SU-DHL-6 (cell line): ENCODE data around the gene NSF.

ENCODE experiments used
- H2AFZ ChIP-seq: fragments of 200-600 bp; sonication (generic); 2 replicates; pipeline ENCODE4 v1.6.1; 2014; ENCODE audit warnings: low read depth, mild to moderate bottlenecking, moderate library complexity, mixed read lengths, antibody characterized with exemption, low read length; ENCODE audit not compliant: severe bottlenecking
- H3F3A ChIP-seq: fragments of 200-600 bp; shearing (Covaris generic); 2 replicates; pipeline ENCODE4 v1.6.0; 2016; ENCODE audit warnings: antibody characterized with exemption, mild to moderate bottlenecking; ENCODE audit not compliant: insufficient read depth
- H3K27ac ChIP-seq: fragments of 200-600 bp; sonication (generic); 2 replicates; pipeline ENCODE4 v1.5.1; 2016; ENCODE audit warnings: low read depth, mild to moderate bottlenecking, low read length, moderate library complexity, mixed read lengths
- H3K27me3 ChIP-seq: fragments of 200-600 bp; sonication (generic), shearing (Covaris generic); 2 replicates; pipeline ENCODE4 v1.6.0; 2014; ENCODE audit warnings: mild to moderate bottlenecking, low read length
- H3K36me3 ChIP-seq: fragments of 200-600 bp; sonication (generic); 2 replicates; pipeline ENCODE4 v1.6.1; 2014; ENCODE audit warnings: mild to moderate bottlenecking, low read length, mixed read lengths
- H3K4me2 ChIP-seq: fragments of 300-600, 200-600 bp; shearing (Covaris generic), sonication (generic); 2 replicates; pipeline ENCODE4 v1.6.0; 2014; ENCODE audit warnings: low read length, low read depth, mild to moderate bottlenecking; ENCODE audit not compliant: poor library complexity, severe bottlenecking
- H3K4me3 ChIP-seq: fragments of 200-600 bp; sonication (generic); 2 replicates; pipeline ENCODE4 v1.5.1; 2014; ENCODE audit warnings: antibody characterized with exemption, low read length, mild to moderate bottlenecking, mixed read lengths; ENCODE audit not compliant: insufficient read depth, poor library complexity, severe bottlenecking
- H3K79me2 ChIP-seq: fragments of 200-600 bp; sonication (generic); 2 replicates; pipeline ENCODE4 v1.6.1; 2014; ENCODE audit warnings: mild to moderate bottlenecking, low read length, moderate library complexity; ENCODE audit not compliant: insufficient read depth
- H3K9ac ChIP-seq: fragments of 200-600 bp; sonication (generic); 2 replicates; pipeline ENCODE4 v1.7.0; 2014; ENCODE audit warnings: mild to moderate bottlenecking, low read length
- H3K9me2 ChIP-seq: fragments of 200-600 bp; sonication (generic); replicated peaks from 2 replicates; pipeline ENCODE4 v1.6.1; 2014; ENCODE audit warnings: low read length; ENCODE audit not compliant: insufficient read depth
- H3K9me3 ChIP-seq: fragments of 200-600 bp; sonication (generic); 2 replicates; pipeline ENCODE4 v1.6.1; 2014; ENCODE audit warnings: low read length, mixed read lengths; ENCODE audit not compliant: insufficient read depth
- H4K20me1 ChIP-seq: fragments of 200-600 bp; sonication (generic); 2 replicates; pipeline ENCODE4 v1.6.1; 2014; ENCODE audit warnings: low read depth, mild to moderate bottlenecking, antibody characterized with exemption, low read length, moderate library complexity, mixed read lengths
- CTCF ChIP-seq: fragments of 200-600 bp; sonication (generic); IDR thresholded peaks from one replicate; pipeline ENCODE4 v1.5.1; 2017; ENCODE audit warnings: antibody characterized with exemption, mild to moderate bottlenecking, low read length, moderate library complexity; ENCODE audit not compliant: insufficient read depth, poor library complexity, severe bottlenecking
- EZH2phosphoT487 ChIP-seq: fragments of 200-600 bp; sonication (generic), shearing (Covaris generic); conservative IDR thresholded peaks from 2 replicates; pipeline ENCODE4 v1.6.1; 2018; ENCODE audit warnings: mild to moderate bottlenecking, antibody characterized with exemption, low read length, moderate library complexity, mixed read lengths

Gene NSF

GRCh38 chr17:46796084-46796483, 205.6 kb downstream of the NSF start:
- TF ChIP-seq CTCF (no peak), EZH2phosphoT487 (no peak)
- Histone ChIP-seq H4K20me1 (no peaks in the 10 kb centered on the region), H3K9me3 (no peaks in the 10 kb centered on the region), H3K79me2 (no peaks in the 10 kb centered on the region), H3K9ac (no peak overlapping the region), H3K36me3 (no peaks in the 10 kb centered on the region), H3K9me2 (no peaks in the 10 kb centered on the region), H3K4me3 (no peak overlapping the region), H2AFZ (no peak overlapping the region), H3F3A (no peaks in the 10 kb centered on the region), H3K27ac (no peak overlapping the region), H3K4me2 (no peak overlapping the region), H3K27me3 (0 out of 2 replicates have a peak, but pooled peaks cover 3% of the 10 kb centered on the region)

- Histone ChIP-seq H3K9me2 (no peaks in the 10 kb centered on the region), H3K79me2 (no peaks in the 10 kb centered on the region), H3K9me3 (no peaks in the 10 kb centered on the region), H3K27me3 (0 out of 2 replicates have a peak, but pooled peaks cover 3% of the 10 kb centered on the region), H2AFZ (no peak overlapping the region), H3K36me3 (no peaks in the 10 kb centered on the region), H3K27ac (no peak overlapping the region), H4K20me1 (no peaks in the 10 kb centered on the region), H3K4me3 (no peak overlapping the region), H3K9ac (no peak overlapping the region), H3F3A (no peaks in the 10 kb centered on the region), H3K4me2 (no peak overlapping the region)
- no peak for TF ChIP-seq EZH2phosphoT487
- TF ChIP-seq CTCF, result no peak
Measured at GRCh38 chr17:46796524-46796923, 206.1 kb downstream of the NSF start.

- Histone ChIP-seq H3F3A (no peaks in the 10 kb centered on the region), H3K4me3 (no peak overlapping the region), H4K20me1 (no peaks in the 10 kb centered on the region), H3K9me2 (no peaks in the 10 kb centered on the region), H3K4me2 (no peak overlapping the region), H3K36me3 (no peaks in the 10 kb centered on the region), H3K9ac (no peak overlapping the region), H3K27ac (no peak overlapping the region), H3K9me3 (no peaks in the 10 kb centered on the region), H3K27me3 (0 out of 2 replicates have a peak, but pooled peaks cover 3% of the 10 kb centered on the region), H2AFZ (no peak overlapping the region), H3K79me2 (no peaks in the 10 kb centered on the region)
- TF ChIP-seq CTCF, result no peak
- TF ChIP-seq EZH2phosphoT487, result no peak
Measured at GRCh38 chr17:46796956-46797530, 206.6 kb downstream of the NSF start.
